Lung (tissue), 12 donors: ENCODE measurements around the gene DMRT3. TPM values are rescaled to one million over a fixed set of nuclear protein-coding genes. Genes with fewer than 3 reads are reported as not detected.

Source experiments
- ATAC-seq: fragments of 200-7000 bp; cut with Tn5 transposase; one replicate; pipeline ENCODE4 v1.9.1; 2020; ENCODE audit warnings: moderate number of reproducible peaks; ENCODE audit not compliant: insufficient read depth, low FRiP score
- DNase-seq, 3 donors: peaks; one replicate each; pipeline ENCODE4 v3.0.0-alpha.2; 2013 to 2017
- H3K27ac ChIP-seq, 2 donors: one replicate each; pipeline ENCODE4 v1.5.1; 2013; ENCODE audit warnings: mild to moderate bottlenecking in 2 of 2, moderate library complexity in 2 of 2, control low read depth in 1 of 2, inconsistent platforms in 1 of 2, low read depth in 1 of 2, low read length in 1 of 2
- H3K27me3 ChIP-seq, 3 donors: one replicate each; pipeline ENCODE4 v1.5.1; 2013; ENCODE audit warnings: low read length in 2 of 3; ENCODE audit not compliant: control insufficient read depth in 3 of 3, insufficient read depth in 3 of 3
- H3K36me3 ChIP-seq, 4 donors: one replicate each; pipeline ENCODE4 v1.5.1; 2013; ENCODE audit warnings: low read length in 4 of 4, mild to moderate bottlenecking in 1 of 4, moderate library complexity in 1 of 4; ENCODE audit not compliant: control insufficient read depth in 4 of 4, insufficient read depth in 4 of 4
- H3K4me1 ChIP-seq, 5 donors: one replicate each; pipeline ENCODE4 v1.5.1; 2013; ENCODE audit warnings: low read length in 5 of 5, mild to moderate bottlenecking in 2 of 5, moderate library complexity in 1 of 5; ENCODE audit not compliant: control insufficient read depth in 5 of 5, insufficient read depth in 5 of 5
- H3K4me3 ChIP-seq: one replicate; pipeline ENCODE4 v1.5.1; 2013; ENCODE audit warnings: mild to moderate bottlenecking, control low read depth, moderate library complexity
- H3K9ac ChIP-seq, 2 donors: one replicate each; pipeline ENCODE4 v1.5.1; 2013; ENCODE audit warnings: low read length in 2 of 2, control low read depth in 1 of 2; ENCODE audit not compliant: insufficient read depth in 1 of 2
- H3K9me3 ChIP-seq, 4 donors: one replicate each; pipeline ENCODE4 v1.5.1; 2013; ENCODE audit warnings: low read length in 3 of 4, mild to moderate bottlenecking in 1 of 4, moderate library complexity in 1 of 4; ENCODE audit not compliant: control insufficient read depth in 4 of 4, insufficient read depth in 3 of 4
- CTCF ChIP-seq: IDR thresholded peaks from 2 replicates; pipeline ENCODE4 v1.5.1; 2012; ENCODE audit warnings: mild to moderate bottlenecking; ENCODE audit errors: control extremely low read depth, extremely low read depth
- WGBS, 2 donors: extraction: QIAGEN DNeasy Blood & Tissue Kit; methylation state at CpG; one replicate each; pipeline ENCODE4 v1.1.7; 2013; 5-methylcytosine and 5-hydroxymethylcytosine counted together
- polyA plus RNA-seq, 2 donors: library from polyadenylated mRNA; stranded (reverse); fragments of 200-250 nt; gene quantifications; one replicate each; pipeline ENCODE4 v1.2.1, GENCODE V29; 2013
- total RNA-seq, 2 donors: library from RNA; depleted of rRNA in 1 of 2; stranded (reverse); fragments of >200 nt in 1 of 2; gene quantifications; one replicate each; pipeline ENCODE4 v1.2.1, GENCODE V29; 2014 to 2021
- donor health status: control.
- donor health status: control.
- donor health status: Bipolar disorder and iron deficiency.
- donor health status: healthy.
- donor health status: DM: yes; HTN: yes; CAD: no.

DMRT3 gene
- total and polyA plus RNA-seq, 4 donors = 0.13 to 0.20 TPM; not detected in 2

DNA sequence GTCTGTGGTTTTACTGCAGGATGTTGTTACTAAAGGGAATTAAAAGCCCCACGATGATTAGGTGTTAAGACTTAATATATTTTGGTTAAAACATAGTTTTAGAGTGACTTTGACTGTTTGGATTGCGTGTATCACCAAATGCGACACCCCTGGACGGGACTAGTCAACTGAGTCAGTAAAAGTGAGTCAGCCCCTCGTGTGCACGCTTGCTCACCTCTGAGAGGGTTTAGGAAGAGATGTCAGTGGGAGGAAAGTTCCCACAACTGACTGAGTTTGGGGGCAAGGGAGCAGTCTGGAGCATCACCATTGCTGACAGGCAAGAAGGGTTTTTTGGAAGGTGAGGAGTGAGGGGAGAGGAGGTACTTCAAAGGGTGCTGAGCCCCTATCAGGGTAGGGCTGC lies 14.4 kb upstream of the DMRT3 start:
- Histone ChIP-seq H3K4me3 (no peak overlapping the region), H3K9me3 (peaks cover 0 to 3% (median 0%) of the 10 kb centered on the region in 4 donors), H3K9ac (no peak overlapping the region), H3K27me3 (peaks cover 5 to 83% (median 60%) of the 10 kb centered on the region in 3 donors), H3K27ac (no peak overlapping the region), H3K4me1 (no peaks in the 10 kb centered on the region), H3K36me3 (no peaks in the 10 kb centered on the region)
- 72 to 75% methylated on average over 6 of the region's 6 CpGs for WGBS, 2 donors
- DNase-seq (no peak), ATAC-seq (no peak)
- TF ChIP-seq CTCF = no peak

GRCh38 chr9:965497-965896 lies 11.0 kb upstream of the DMRT3 start:
- ATAC-seq = no peak

DNA sequence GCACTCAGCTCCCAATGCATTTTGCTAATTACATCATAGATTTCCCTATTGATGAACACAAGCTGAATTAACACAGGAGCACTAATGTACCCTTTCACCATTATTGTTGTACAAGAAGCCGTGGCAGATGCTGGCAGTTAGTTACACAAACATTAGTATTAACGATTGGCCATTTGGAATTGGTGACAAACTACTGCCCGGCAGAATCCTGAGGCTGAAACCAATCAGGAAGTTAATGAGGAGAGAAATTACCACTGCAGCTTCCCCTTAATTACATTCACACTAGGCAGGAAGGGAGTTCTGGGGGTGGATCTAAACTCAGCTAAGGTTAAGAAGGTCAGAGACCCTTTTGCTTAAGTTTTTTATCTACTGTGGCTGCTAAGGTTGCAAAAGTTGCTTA lies 9.6 kb upstream of the DMRT3 start:
- H3K27ac ChIP-seq = no peak overlapping the region
- no peak for DNase-seq

More at GRCh38 chr9:965497-965896, 11.0 kb upstream of the DMRT3 start:
- Histone ChIP-seq H3K27ac (no peak overlapping the region), H3K27me3 (peaks cover 7 to 100% (median 88%) of the 10 kb centered on the region in 3 donors), H3K36me3 (no peaks in the 10 kb centered on the region), H3K4me1 (peaks cover 0 to 7% (median 0%) of the 10 kb centered on the region in 5 donors), H3K9ac (no peak overlapping the region), H3K4me3 (no peak overlapping the region), H3K9me3 (peaks cover 0 to 14% (median 0%) of the 10 kb centered on the region in 4 donors)
- no peak for DNase-seq
- 19 to 33% methylated on average over 4 of the region's 4 CpGs for WGBS, 2 donors
- TF ChIP-seq CTCF = no peak

More for the DNA sequence above, 9.6 kb upstream of the DMRT3 start:
- Histone ChIP-seq H3K4me3 (no peak overlapping the region), H3K4me1 (peaks cover 0 to 16% (median 0%) of the 10 kb centered on the region in 5 donors), H3K9ac (no peak overlapping the region), H3K9me3 (peaks cover 0 to 19% (median 0%) of the 10 kb centered on the region in 4 donors), H3K36me3 (no peaks in the 10 kb centered on the region), H3K27me3 (peaks cover 6 to 99% (median 90%) of the 10 kb centered on the region in 3 donors)
- WGBS, 2 donors = 12 to 17% methylated on average over 3 of the region's 3 CpGs
- ATAC-seq = no peak
- no peak for TF ChIP-seq CTCF
